HEK293 (cell line): Measurements from ENCODE around the gene ZNF548.

Source experiments
- CTCF ChIA-PET: fragments of 350-600 bp; formaldehyde crosslinking; extraction: SDS; loops from one replicate; lab custom pipeline; 2021; ENCODE audit warnings: antibody characterized with exemption; lab: Yijun Ruan, JAX
- POLR2A ChIA-PET: fragments of 300-600 bp; formaldehyde crosslinking; extraction: SDS; loops from one replicate; lab custom pipeline; 2020; ENCODE audit warnings: antibody characterized with exemption, inconsistent platforms; lab: Yijun Ruan, JAX
- H3K27ac ChIP-seq: fragments of 200-500 bp; sonication (Bioruptor generic); 2 replicates; pipeline ENCODE4 v1.5.1; 2014; ENCODE audit warnings: low read depth, low read length, control low read depth, inconsistent platforms; ENCODE audit errors: extremely low read depth
- H3K36me3 ChIP-seq, 2 experiments: fragments of 200-500 bp in 1 of 2; sonication (Bioruptor generic) in 1 of 2; 1 replicate in 1 of 2; 2 replicates in 1 of 2; pipeline ENCODE4 v1.5.1; 2014 to 2017; ENCODE audit warnings: inconsistent platforms in 2 of 2, low read length in 2 of 2; ENCODE audit not compliant: control insufficient read depth in 2 of 2, insufficient read depth in 1 of 2
- H3K4me1 ChIP-seq: fragments of 200-500 bp; sonication (Bioruptor generic); 2 replicates; pipeline ENCODE4 v1.5.1; 2014; ENCODE audit warnings: mild to moderate bottlenecking, low read length, inconsistent platforms; ENCODE audit not compliant: control insufficient read depth, insufficient read depth
- H3K4me3 ChIP-seq: 2 replicates; pipeline ENCODE4 v1.5.1; 2011; ENCODE audit warnings: low read depth, mild to moderate bottlenecking, control low read depth, low read length, moderate library complexity
- H3K9me3 ChIP-seq: fragments of 200-500 bp; sonication (Bioruptor generic); 2 replicates; pipeline ENCODE4 v1.5.1; 2014; ENCODE audit warnings: low read depth, low read length, inconsistent platforms; ENCODE audit not compliant: control insufficient read depth, insufficient read depth
- GLIS1 ChIP-seq: fragments of 450-650 bp; formaldehyde crosslinking; IDR thresholded peaks from 2 replicates; pipeline ENCODE4 v1.5.1; 2016; ENCODE audit warnings: missing biosample characterization, missing genetic modification characterization
- GLIS2 ChIP-seq: fragments of 450-650 bp; formaldehyde crosslinking; IDR thresholded peaks from 2 replicates; pipeline ENCODE4 v1.5.1; 2016; ENCODE audit warnings: missing biosample characterization, missing genetic modification characterization
- KLF8 ChIP-seq: fragments of 450-650 bp; formaldehyde crosslinking; IDR thresholded peaks from 2 replicates; pipeline ENCODE4 v1.5.1; 2016; ENCODE audit warnings: missing biosample characterization, missing genetic modification characterization
- KLF9 ChIP-seq: fragments of 450-650 bp; formaldehyde crosslinking; IDR thresholded peaks from 2 replicates; pipeline ENCODE4 v1.5.1; 2016; ENCODE audit warnings: missing biosample characterization, missing genetic modification characterization, low read depth
- MZF1 ChIP-seq: fragments of 450-650 bp; formaldehyde crosslinking; IDR thresholded peaks from 2 replicates; pipeline ENCODE4 v1.5.1; 2017; ENCODE audit warnings: missing biosample characterization, missing genetic modification characterization, borderline replicate concordance
- SP2 ChIP-seq: fragments of 450-650 bp; formaldehyde crosslinking; IDR thresholded peaks from 2 replicates; pipeline ENCODE4 v1.5.1; 2016; ENCODE audit warnings: missing biosample characterization, missing genetic modification characterization
- SP3 ChIP-seq: fragments of 450-650 bp; formaldehyde crosslinking; IDR thresholded peaks from 2 replicates; pipeline ENCODE4 v1.5.1; 2016; ENCODE audit warnings: missing biosample characterization, missing genetic modification characterization
- SP7 ChIP-seq: fragments of 450-650 bp; formaldehyde crosslinking; IDR thresholded peaks from 2 replicates; pipeline ENCODE4 v1.5.1; 2016; ENCODE audit warnings: missing biosample characterization, missing genetic modification characterization
- TCF7L2 ChIP-seq: IDR thresholded peaks from 2 replicates; pipeline ENCODE4 v1.6.1; 2011; ENCODE audit warnings: low read depth, mild to moderate bottlenecking, inconsistent platforms, low read length, moderate library complexity, borderline replicate concordance
- YY2 ChIP-seq: fragments of 450-650 bp; formaldehyde crosslinking; IDR thresholded peaks from 2 replicates; pipeline ENCODE4 v1.5.1; 2016; ENCODE audit warnings: missing biosample characterization, missing genetic modification characterization
- ZBTB17 ChIP-seq: fragments of 450-650 bp; formaldehyde crosslinking; IDR thresholded peaks from 2 replicates; pipeline ENCODE4 v1.5.1; 2016; ENCODE audit warnings: missing biosample characterization, missing genetic modification characterization
- ZBTB20 ChIP-seq: fragments of 450-650 bp; formaldehyde crosslinking; IDR thresholded peaks from 2 replicates; pipeline ENCODE4 v1.5.1; 2016; ENCODE audit warnings: missing biosample characterization, missing genetic modification characterization
- ZBTB48 ChIP-seq: fragments of 450-650 bp; formaldehyde crosslinking; IDR thresholded peaks from 2 replicates; pipeline ENCODE4 v1.5.1; 2016; ENCODE audit warnings: missing biosample characterization, missing genetic modification characterization
- ZFHX2 ChIP-seq: fragments of 450-650 bp; formaldehyde crosslinking; conservative IDR thresholded peaks from 2 replicates; pipeline ENCODE4 v1.5.1; 2016; ENCODE audit warnings: missing biosample characterization, missing genetic modification characterization
- ZIC2 ChIP-seq: fragments of 450-650 bp; formaldehyde crosslinking; IDR thresholded peaks from 2 replicates; pipeline ENCODE4 v1.5.1; 2016; ENCODE audit warnings: missing biosample characterization, missing genetic modification characterization
- ZNF184 ChIP-seq: fragments of 450-650 bp; IDR thresholded peaks from 2 replicates; pipeline ENCODE4 v1.5.1; 2018; ENCODE audit warnings: missing biosample characterization, mild to moderate bottlenecking, missing genetic modification characterization
- ZNF202 ChIP-seq: fragments of 450-650 bp; formaldehyde crosslinking; IDR thresholded peaks from 2 replicates; pipeline ENCODE4 v1.5.1; 2016; ENCODE audit warnings: missing biosample characterization, missing genetic modification characterization, borderline replicate concordance
- ZNF335 ChIP-seq: fragments of 450-650 bp; formaldehyde crosslinking; conservative IDR thresholded peaks from 2 replicates; pipeline ENCODE4 v1.5.1; 2016; ENCODE audit warnings: missing biosample characterization, missing genetic modification characterization
- ZNF391 ChIP-seq: fragments of 450-650 bp; formaldehyde crosslinking; IDR thresholded peaks from 2 replicates; pipeline ENCODE4 v1.5.1; 2016; ENCODE audit warnings: low read depth, missing biosample characterization, missing genetic modification characterization, borderline replicate concordance
- ZNF48 ChIP-seq: fragments of 450-650 bp; formaldehyde crosslinking; IDR thresholded peaks from 2 replicates; pipeline ENCODE4 v1.5.1; 2016; ENCODE audit warnings: missing biosample characterization, missing genetic modification characterization
- ZNF585B ChIP-seq: fragments of 450-650 bp; formaldehyde crosslinking; IDR thresholded peaks from 2 replicates; pipeline ENCODE4 v1.5.1; 2016; ENCODE audit warnings: missing biosample characterization, missing genetic modification characterization
- ZNF785 ChIP-seq: fragments of 450-650 bp; formaldehyde crosslinking; IDR thresholded peaks from 2 replicates; pipeline ENCODE4 v1.5.1; 2016; ENCODE audit warnings: missing biosample characterization, missing genetic modification characterization
- ZSCAN16 ChIP-seq: fragments of 450-650 bp; formaldehyde crosslinking; IDR thresholded peaks from 2 replicates; pipeline ENCODE4 v1.5.1; 2016; ENCODE audit warnings: missing biosample characterization, missing genetic modification characterization
- ZXDB ChIP-seq: fragments of 450-650 bp; formaldehyde crosslinking; IDR thresholded peaks from 2 replicates; pipeline ENCODE4 v1.5.1; 2016; ENCODE audit warnings: missing biosample characterization, missing genetic modification characterization
- TF ChIP-seq, protein P1 (sequence below): sonication (generic); formaldehyde crosslinking; IDR thresholded peaks from 2 replicates; pipeline ENCODE4 v1.8.1; 2022; ENCODE audit warnings: mild to moderate bottlenecking, moderate library complexity, missing genetic modification reagents
- TF ChIP-seq, protein P2 (sequence below): fragments of 450-650 bp; IDR thresholded peaks from 2 replicates; pipeline ENCODE4 v1.5.1; 2018; ENCODE audit warnings: missing biosample characterization, missing genetic modification characterization
- TF ChIP-seq, protein P3 (sequence below): fragments of 450-650 bp; formaldehyde crosslinking; conservative IDR thresholded peaks from 2 replicates; pipeline ENCODE4 v1.5.1; 2016; ENCODE audit warnings: low read depth, missing biosample characterization, missing genetic modification characterization
- TF ChIP-seq, protein P4 (sequence below): fragments of 450-650 bp; formaldehyde crosslinking; IDR thresholded peaks from 2 replicates; pipeline ENCODE4 v1.5.1; 2016; ENCODE audit warnings: missing biosample characterization, missing genetic modification characterization
- TF ChIP-seq, protein P5 (sequence below): fragments of 450-650 bp; formaldehyde crosslinking; IDR thresholded peaks from 2 replicates; pipeline ENCODE4 v1.5.1; 2016; ENCODE audit warnings: missing biosample characterization, missing genetic modification characterization

ZNF548 gene

DNA sequence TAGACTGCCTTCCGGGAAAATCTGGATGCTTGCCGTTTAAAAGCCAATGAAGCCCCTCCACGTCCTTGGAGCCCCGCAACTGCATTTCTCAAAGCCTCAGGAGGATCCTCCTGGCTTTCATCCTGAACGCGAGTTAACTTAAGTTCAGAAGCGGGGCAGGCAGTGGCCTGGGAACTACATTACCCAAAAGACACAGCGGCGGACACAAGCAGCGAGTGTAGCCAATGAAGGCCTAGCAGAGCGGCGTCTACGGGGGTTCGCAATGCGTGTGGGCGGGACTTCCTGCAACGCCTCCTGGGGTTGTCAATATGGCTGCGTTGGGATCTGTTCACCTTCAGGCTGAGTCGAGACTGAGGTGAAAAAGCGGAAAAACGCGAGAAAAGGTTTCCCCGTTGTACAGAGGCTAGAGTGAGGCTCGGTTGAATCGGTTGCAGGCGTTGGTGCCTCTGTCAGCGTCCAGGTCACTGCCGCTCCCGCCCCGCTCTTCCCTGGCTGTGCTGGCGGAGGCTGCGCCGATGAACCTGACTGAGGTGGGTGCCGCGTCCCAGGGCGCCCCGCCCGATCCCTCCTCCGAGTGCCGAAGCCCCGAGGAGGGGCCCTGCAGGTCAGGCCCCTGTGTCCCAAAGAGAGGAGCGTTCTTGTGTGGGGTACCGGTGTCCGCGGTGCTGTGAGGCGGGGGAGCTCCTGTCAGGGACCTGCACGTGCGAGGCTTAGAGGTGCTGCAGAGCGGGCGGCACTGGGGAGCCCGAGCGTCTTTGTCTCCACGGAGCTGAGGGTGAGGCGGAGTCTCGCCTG lies 21.4 kb downstream of the ZNF548 start, which contains the start of gene ZNF17:
TSS of gene ZNF17 (plus strand) at position 285 of the 795 bp plus-strand sequence. CDS start 2,455 bp downstream, outside the sequence.
- Histone ChIP-seq H3K9me3 (no peaks in the 10 kb centered on the region), H3K27ac (peak within 1 kb of the TSS; percentile 25), H3K4me1 (peaks cover 3% of the 10 kb centered on the region; the same call in 1 of the 2 replicates), H3K36me3 (peaks cover 22 to 26% of the 10 kb centered on the region in 2 experiments; a peak in 2 of 3 replicates), H3K4me3 (peak within 1 kb of the TSS; percentile 97)
- CTCF ChIA-PET = no interaction called here
- POLR2A ChIA-PET = interaction anchor here (0.6 kb wide), 1 partner anchor 30 kb away, joined by 3 read pairs; no protein-coding TSS in a partner anchor
- peak; percentile 89 for TF ChIP-seq ZXDB (tag by site-specific recombination)
- TF ChIP-seq TCF7L2 = no peak
- no peak for TF ChIP-seq MZF1 (tag by site-specific recombination)
- peak; percentile 89 for TF ChIP-seq GLIS2 (tag by site-specific recombination)
- no peak for TF ChIP-seq ZNF785
- no peak for TF ChIP-seq ZNF48
- 0 out of 2 replicates have a peak, but pooled peaks have one; percentile 16 for TF ChIP-seq ZBTB48 (tag by site-specific recombination)
- TF ChIP-seq YY2 = peak; percentile 86
- TF ChIP-seq ZBTB17 (tag by site-specific recombination) = peak; percentile 60
- 0 out of 2 replicates have a peak, but pooled peaks have one; percentile 25 for TF ChIP-seq KLF9 (tag by site-specific recombination)
- peak; percentile 92 for TF ChIP-seq ZNF335
- peak; percentile 64 for TF ChIP-seq GLIS1 (tag by site-specific recombination)
- TF ChIP-seq ZIC2 (tag by site-specific recombination) = peak; percentile 12; the same call in 1 of the 2 replicates
- no peak for TF ChIP-seq ZNF184 (tag by site-specific recombination)
- TF ChIP-seq, protein P1, sequence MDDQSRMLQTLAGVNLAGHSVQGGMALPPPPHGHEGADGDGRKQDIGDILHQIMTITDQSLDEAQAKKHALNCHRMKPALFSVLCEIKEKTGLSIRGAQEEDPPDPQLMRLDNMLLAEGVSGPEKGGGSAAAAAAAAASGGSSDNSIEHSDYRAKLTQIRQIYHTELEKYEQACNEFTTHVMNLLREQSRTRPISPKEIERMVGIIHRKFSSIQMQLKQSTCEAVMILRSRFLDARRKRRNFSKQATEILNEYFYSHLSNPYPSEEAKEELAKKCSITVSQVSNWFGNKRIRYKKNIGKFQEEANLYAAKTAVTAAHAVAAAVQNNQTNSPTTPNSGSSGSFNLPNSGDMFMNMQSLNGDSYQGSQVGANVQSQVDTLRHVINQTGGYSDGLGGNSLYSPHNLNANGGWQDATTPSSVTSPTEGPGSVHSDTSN (CRISPR knock-in tag) = peak; percentile 89
- peak; percentile 67 for TF ChIP-seq ZBTB20 (tag by site-specific recombination)
- no peak for TF ChIP-seq ZNF202 (tag by site-specific recombination)
- TF ChIP-seq, protein P2, sequence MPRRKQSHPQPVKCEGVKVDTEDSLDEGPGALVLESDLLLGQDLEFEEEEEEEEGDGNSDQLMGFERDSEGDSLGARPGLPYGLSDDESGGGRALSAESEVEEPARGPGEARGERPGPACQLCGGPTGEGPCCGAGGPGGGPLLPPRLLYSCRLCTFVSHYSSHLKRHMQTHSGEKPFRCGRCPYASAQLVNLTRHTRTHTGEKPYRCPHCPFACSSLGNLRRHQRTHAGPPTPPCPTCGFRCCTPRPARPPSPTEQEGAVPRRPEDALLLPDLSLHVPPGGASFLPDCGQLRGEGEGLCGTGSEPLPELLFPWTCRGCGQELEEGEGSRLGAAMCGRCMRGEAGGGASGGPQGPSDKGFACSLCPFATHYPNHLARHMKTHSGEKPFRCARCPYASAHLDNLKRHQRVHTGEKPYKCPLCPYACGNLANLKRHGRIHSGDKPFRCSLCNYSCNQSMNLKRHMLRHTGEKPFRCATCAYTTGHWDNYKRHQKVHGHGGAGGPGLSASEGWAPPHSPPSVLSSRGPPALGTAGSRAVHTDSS (tag by site-specific recombination) = no peak
- peak; percentile 59 for TF ChIP-seq ZFHX2 (tag by site-specific recombination)
- TF ChIP-seq, protein P3, sequence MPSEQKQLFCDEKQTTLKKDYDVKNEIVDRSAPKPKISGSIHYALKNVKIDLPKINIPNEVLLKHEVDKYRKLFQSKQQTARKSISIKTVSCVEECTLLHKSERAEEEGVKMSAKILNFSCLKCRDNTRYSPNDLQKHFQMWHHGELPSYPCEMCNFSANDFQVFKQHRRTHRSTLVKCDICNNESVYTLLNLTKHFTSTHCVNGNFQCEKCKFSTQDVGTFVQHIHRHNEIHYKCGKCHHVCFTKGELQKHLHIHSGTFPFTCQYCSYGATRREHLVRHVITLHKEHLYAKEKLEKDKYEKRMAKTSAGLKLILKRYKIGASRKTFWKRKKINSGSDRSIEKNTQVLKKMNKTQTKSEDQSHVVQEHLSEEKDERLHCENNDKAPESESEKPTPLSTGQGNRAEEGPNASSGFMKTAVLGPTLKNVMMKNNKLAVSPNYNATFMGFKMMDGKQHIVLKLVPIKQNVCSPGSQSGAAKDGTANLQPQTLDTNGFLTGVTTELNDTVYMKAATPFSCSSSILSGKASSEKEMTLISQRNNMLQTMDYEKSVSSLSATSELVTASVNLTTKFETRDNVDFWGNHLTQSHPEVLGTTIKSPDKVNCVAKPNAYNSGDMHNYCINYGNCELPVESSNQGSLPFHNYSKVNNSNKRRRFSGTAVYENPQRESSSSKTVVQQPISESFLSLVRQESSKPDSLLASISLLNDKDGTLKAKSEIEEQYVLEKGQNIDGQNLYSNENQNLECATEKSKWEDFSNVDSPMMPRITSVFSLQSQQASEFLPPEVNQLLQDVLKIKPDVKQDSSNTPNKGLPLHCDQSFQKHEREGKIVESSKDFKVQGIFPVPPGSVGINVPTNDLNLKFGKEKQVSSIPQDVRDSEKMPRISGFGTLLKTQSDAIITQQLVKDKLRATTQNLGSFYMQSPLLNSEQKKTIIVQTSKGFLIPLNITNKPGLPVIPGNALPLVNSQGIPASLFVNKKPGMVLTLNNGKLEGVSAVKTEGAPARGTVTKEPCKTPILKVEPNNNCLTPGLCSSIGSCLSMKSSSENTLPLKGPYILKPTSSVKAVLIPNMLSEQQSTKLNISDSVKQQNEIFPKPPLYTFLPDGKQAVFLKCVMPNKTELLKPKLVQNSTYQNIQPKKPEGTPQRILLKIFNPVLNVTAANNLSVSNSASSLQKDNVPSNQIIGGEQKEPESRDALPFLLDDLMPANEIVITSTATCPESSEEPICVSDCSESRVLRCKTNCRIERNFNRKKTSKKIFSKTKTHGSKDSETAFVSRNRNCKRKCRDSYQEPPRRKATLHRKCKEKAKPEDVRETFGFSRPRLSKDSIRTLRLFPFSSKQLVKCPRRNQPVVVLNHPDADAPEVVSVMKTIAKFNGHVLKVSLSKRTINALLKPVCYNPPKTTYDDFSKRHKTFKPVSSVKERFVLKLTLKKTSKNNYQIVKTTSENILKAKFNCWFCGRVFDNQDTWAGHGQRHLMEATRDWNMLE (tag by site-specific recombination) = peak; percentile 53
- TF ChIP-seq, protein P4, sequence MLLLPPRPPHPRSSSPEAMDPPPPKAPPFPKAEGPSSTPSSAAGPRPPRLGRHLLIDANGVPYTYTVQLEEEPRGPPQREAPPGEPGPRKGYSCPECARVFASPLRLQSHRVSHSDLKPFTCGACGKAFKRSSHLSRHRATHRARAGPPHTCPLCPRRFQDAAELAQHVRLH (tag by site-specific recombination) = peak; percentile 81
- peak; percentile 85 for TF ChIP-seq SP3 (tag by site-specific recombination)
- TF ChIP-seq SP2 (tag by site-specific recombination) = peak; percentile 83
- TF ChIP-seq SP7 (tag by site-specific recombination) = peak; percentile 47; the same call in 1 of the 2 replicates
- peak; percentile 42; the same call in 1 of the 2 replicates for TF ChIP-seq KLF8 (tag by site-specific recombination)
- TF ChIP-seq ZSCAN16 (tag by site-specific recombination) = 0 out of 2 replicates have a peak, but pooled peaks have one; percentile 54
- TF ChIP-seq, protein P5, sequence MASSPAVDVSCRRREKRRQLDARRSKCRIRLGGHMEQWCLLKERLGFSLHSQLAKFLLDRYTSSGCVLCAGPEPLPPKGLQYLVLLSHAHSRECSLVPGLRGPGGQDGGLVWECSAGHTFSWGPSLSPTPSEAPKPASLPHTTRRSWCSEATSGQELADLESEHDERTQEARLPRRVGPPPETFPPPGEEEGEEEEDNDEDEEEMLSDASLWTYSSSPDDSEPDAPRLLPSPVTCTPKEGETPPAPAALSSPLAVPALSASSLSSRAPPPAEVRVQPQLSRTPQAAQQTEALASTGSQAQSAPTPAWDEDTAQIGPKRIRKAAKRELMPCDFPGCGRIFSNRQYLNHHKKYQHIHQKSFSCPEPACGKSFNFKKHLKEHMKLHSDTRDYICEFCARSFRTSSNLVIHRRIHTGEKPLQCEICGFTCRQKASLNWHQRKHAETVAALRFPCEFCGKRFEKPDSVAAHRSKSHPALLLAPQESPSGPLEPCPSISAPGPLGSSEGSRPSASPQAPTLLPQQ (tag by site-specific recombination) = peak; percentile 62; the same call in 1 of the 2 replicates
- TF ChIP-seq ZNF585B (tag by site-specific recombination) = no peak
- TF ChIP-seq ZNF391 (tag by site-specific recombination) = peak; percentile 21; the same call in 1 of the 2 replicates
